Mesothelial cell of epicardium (in vitro differentiated cells): ENCODE results near the gene MSRB3. TPM values are rescaled to one million over a fixed set of nuclear protein-coding genes. Genes with fewer than 3 reads are reported as not detected.

Experiments
- DNase-seq, 2 experiments: peaks; one replicate each; pipeline ENCODE4 v3.0.0; 2021; ENCODE audit warnings: low spot score in 2 of 2; ENCODE audit not compliant: unreplicated experiment in 2 of 2
- H3K27ac Mint-ChIP-seq: 2 replicates; pipeline ENCODE4 v1.8.0; 2021; ENCODE audit warnings: mixed read lengths
- H3K27me3 Mint-ChIP-seq: 2 replicates; pipeline ENCODE4 v1.8.0; 2021; ENCODE audit warnings: low read depth, mixed read lengths
- H3K36me3 Mint-ChIP-seq: 2 replicates; pipeline ENCODE4 v1.8.0; 2021; ENCODE audit warnings: mixed read lengths
- H3K4me1 Mint-ChIP-seq: 2 replicates; pipeline ENCODE4 v1.8.0; 2021; ENCODE audit warnings: mixed read lengths
- H3K4me3 Mint-ChIP-seq: 2 replicates; pipeline ENCODE4 v1.8.0; 2021; ENCODE audit warnings: mild to moderate bottlenecking, moderate library complexity, mixed read lengths
- H3K9me3 Mint-ChIP-seq: 2 replicates; pipeline ENCODE4 v1.8.0; 2021; ENCODE audit warnings: mixed read lengths
- CTCF ChIP-seq: fragments of 200-600 bp; sonication (generic); IDR thresholded peaks from one replicate; pipeline ENCODE4 v1.5.0; 2021; ENCODE audit warnings: antibody characterized with exemption; ENCODE audit not compliant: unreplicated experiment
- total RNA-seq: library from RNA; stranded (reverse); gene quantifications from 3 replicates; pipeline ENCODE4 v1.2.1, GENCODE V29; 2021

Gene MSRB3
- total RNA-seq, 1 donor from 2014 or later, result 20.4 TPM

GRCh38 chr12:65488197-65488596 is 209.7 kb downstream of the MSRB3 start:
- TF ChIP-seq CTCF, result no peak
- H3K4me3 Mint-ChIP-seq, result no peak overlapping the region
- H3K27ac Mint-ChIP-seq, result no peak overlapping the region
- H3K9me3 Mint-ChIP-seq, result peaks cover 26% of the 10 kb centered on the region
- H3K27me3 Mint-ChIP-seq, result no peaks in the 10 kb centered on the region
- H3K36me3 Mint-ChIP-seq, result peaks cover 12% of the 10 kb centered on the region
- peaks cover 19% of the 10 kb centered on the region for H3K4me1 Mint-ChIP-seq
- no peak for DNase-seq

- no peaks in the 10 kb centered on the region for H3K27me3 Mint-ChIP-seq
- TF ChIP-seq CTCF, result no peak
- H3K4me1 Mint-ChIP-seq, result peaks cover 40% of the 10 kb centered on the region
- no peak overlapping the region for H3K4me3 Mint-ChIP-seq
- no peak overlapping the region for H3K27ac Mint-ChIP-seq
- H3K36me3 Mint-ChIP-seq, result peaks cover under 1% of the 10 kb centered on the region
- no peak for DNase-seq
- H3K9me3 Mint-ChIP-seq, result peaks cover 18% of the 10 kb centered on the region
These were observed 211.8 kb downstream of the MSRB3 start for GRCh38 chr12:65490250-65490649.

- H3K27me3 Mint-ChIP-seq, result no peaks in the 10 kb centered on the region
- peak overlapping the region; percentile 68 for H3K27ac Mint-ChIP-seq
- H3K4me1 Mint-ChIP-seq, result peaks cover 68% of the 10 kb centered on the region
- no peak overlapping the region for H3K4me3 Mint-ChIP-seq
- H3K36me3 Mint-ChIP-seq, result no peaks in the 10 kb centered on the region
- peaks cover 9% of the 10 kb centered on the region for H3K9me3 Mint-ChIP-seq
- no peak for TF ChIP-seq CTCF
- DNase-seq, result no peak
These were observed 214.8 kb downstream of the MSRB3 start for GRCh38 chr12:65492998-65493912.

GRCh38 chr12:65493913-65494245 is 215.4 kb downstream of the MSRB3 start:
- no peak overlapping the region for H3K4me3 Mint-ChIP-seq
- H3K4me1 Mint-ChIP-seq, result peaks cover 70% of the 10 kb centered on the region
- peak overlapping the region; percentile 68 for H3K27ac Mint-ChIP-seq
- no peaks in the 10 kb centered on the region for H3K27me3 Mint-ChIP-seq
- no peak for TF ChIP-seq CTCF
- peaks cover 9% of the 10 kb centered on the region for H3K9me3 Mint-ChIP-seq
- no peaks in the 10 kb centered on the region for H3K36me3 Mint-ChIP-seq
- DNase-seq, result no peak

GRCh38 chr12:65494537-65494936 is 216.1 kb downstream of the MSRB3 start:
- H3K36me3 Mint-ChIP-seq, result no peaks in the 10 kb centered on the region
- H3K4me3 Mint-ChIP-seq, result no peak overlapping the region
- no peak for DNase-seq

More at GRCh38 chr12:65494537-65494936, 216.1 kb downstream of the MSRB3 start:
- Mint-ChIP-seq H3K4me1 (peaks cover 77% of the 10 kb centered on the region), H3K27ac (peak overlapping the region; percentile 68), H3K9me3 (peaks cover 9% of the 10 kb centered on the region), H3K27me3 (no peaks in the 10 kb centered on the region)
- TF ChIP-seq CTCF, result no peak
